ENCODE data around the gene MPND.
"Not testable (repeated sequence)": the region's sequence is repeated elsewhere in the genome, so short reads cannot be mapped to it uniquely, and the experiment has no call there.

MPND gene

GRCh38 chr19:4324228-4324627 lies 19.1 kb upstream of the MPND start:
- no peaks in the 10 kb centered on the region for H3K9me3 ChIP-seq (ENCODE audit: control insufficient read depth, low read length)
- no peak overlapping the region for H3K4me3 ChIP-seq (ENCODE audit: low read length)
- H3K36me3 ChIP-seq (ENCODE audit: control insufficient read depth, insufficient read depth, low read length) = no peaks in the 10 kb centered on the region
- no peak overlapping the region for H3K9ac ChIP-seq (ENCODE audit: low read length)
- no peaks in the 10 kb centered on the region for H3K4me1 ChIP-seq (ENCODE audit: control insufficient read depth, insufficient read depth, low read length)
- H3K27me3 ChIP-seq (ENCODE audit: control insufficient read depth, insufficient read depth, low read length) = no peaks in the 10 kb centered on the region

GRCh38 chr19:4326215-4326836 lies 17.0 kb upstream of the MPND start:
- Histone ChIP-seq H3K4me1 (ENCODE audit: control insufficient read depth, insufficient read depth, low read length) (no peaks in the 10 kb centered on the region), H3K4me3 (ENCODE audit: low read length) (no peak overlapping the region), H3K27me3 (ENCODE audit: control insufficient read depth, insufficient read depth, low read length) (no peaks in the 10 kb centered on the region), H3K36me3 (ENCODE audit: control insufficient read depth, insufficient read depth, low read length) (no peaks in the 10 kb centered on the region), H3K9ac (ENCODE audit: low read length) (no peak overlapping the region), H3K9me3 (ENCODE audit: control insufficient read depth, low read length) (no peaks in the 10 kb centered on the region)

GRCh38 chr19:4326837-4327251 lies 16.5 kb upstream of the MPND start:
- Histone ChIP-seq H3K4me1 (ENCODE audit: control insufficient read depth, insufficient read depth, low read length) (no peaks in the 10 kb centered on the region), H3K36me3 (ENCODE audit: control insufficient read depth, insufficient read depth, low read length) (no peaks in the 10 kb centered on the region), H3K4me3 (ENCODE audit: low read length) (no peak overlapping the region), H3K9me3 (ENCODE audit: control insufficient read depth, low read length) (no peaks in the 10 kb centered on the region), H3K9ac (ENCODE audit: low read length) (no peak overlapping the region), H3K27me3 (ENCODE audit: control insufficient read depth, insufficient read depth, low read length) (no peaks in the 10 kb centered on the region)

GRCh38 chr19:4327252-4327876 lies 16.0 kb upstream of the MPND start:
- H3K36me3 ChIP-seq (ENCODE audit: control insufficient read depth, insufficient read depth, low read length) = no peaks in the 10 kb centered on the region
- H3K27me3 ChIP-seq (ENCODE audit: control insufficient read depth, insufficient read depth, low read length) = no peaks in the 10 kb centered on the region
- no peaks in the 10 kb centered on the region for H3K9me3 ChIP-seq (ENCODE audit: control insufficient read depth, low read length)
- H3K9ac ChIP-seq (ENCODE audit: low read length) = no peak overlapping the region
- H3K4me3 ChIP-seq (ENCODE audit: low read length) = peak overlapping the region; percentile 27
- H3K4me1 ChIP-seq (ENCODE audit: control insufficient read depth, insufficient read depth, low read length) = no peaks in the 10 kb centered on the region

GRCh38 chr19:4327877-4328242 lies 15.5 kb upstream of the MPND start:
- Histone ChIP-seq H3K4me1 (ENCODE audit: control insufficient read depth, insufficient read depth, low read length) (no peaks in the 10 kb centered on the region), H3K9ac (ENCODE audit: low read length) (no peak overlapping the region), H3K27me3 (ENCODE audit: control insufficient read depth, insufficient read depth, low read length) (no peaks in the 10 kb centered on the region), H3K36me3 (ENCODE audit: control insufficient read depth, insufficient read depth, low read length) (no peaks in the 10 kb centered on the region), H3K9me3 (ENCODE audit: control insufficient read depth, low read length) (no peaks in the 10 kb centered on the region), H3K4me3 (ENCODE audit: low read length) (peak overlapping the region; percentile 27)

- H3K9ac ChIP-seq (ENCODE audit: low read length) = no peak overlapping the region
- H3K4me3 ChIP-seq (ENCODE audit: low read length) = no peak overlapping the region
Measured at GRCh38 chr19:4328243-4328990, 14.9 kb upstream of the MPND start.

GRCh38 chr19:4328991-4329681 lies 14.2 kb upstream of the MPND start:
- not testable (repeated sequence) for H3K9ac ChIP-seq (ENCODE audit: low read length); H3K36me3 ChIP-seq (ENCODE audit: control insufficient read depth, insufficient read depth, low read length); H3K27me3 ChIP-seq (ENCODE audit: control insufficient read depth, insufficient read depth, low read length); H3K4me3 ChIP-seq (ENCODE audit: low read length); H3K9me3 ChIP-seq (ENCODE audit: control insufficient read depth, low read length); H3K4me1 ChIP-seq (ENCODE audit: control insufficient read depth, insufficient read depth, low read length)

More at GRCh38 chr19:4328243-4328990, 14.9 kb upstream of the MPND start:
- Histone ChIP-seq H3K4me1 (ENCODE audit: control insufficient read depth, insufficient read depth, low read length) (no peaks in the 10 kb centered on the region), H3K9me3 (ENCODE audit: control insufficient read depth, low read length) (no peaks in the 10 kb centered on the region), H3K36me3 (ENCODE audit: control insufficient read depth, insufficient read depth, low read length) (no peaks in the 10 kb centered on the region), H3K27me3 (ENCODE audit: control insufficient read depth, insufficient read depth, low read length) (no peaks in the 10 kb centered on the region)

- Histone ChIP-seq H3K4me1 (ENCODE audit: control insufficient read depth, insufficient read depth, low read length) (no peaks in the 10 kb centered on the region), H3K9me3 (ENCODE audit: control insufficient read depth, low read length) (no peaks in the 10 kb centered on the region), H3K9ac (ENCODE audit: low read length) (no peak overlapping the region), H3K27me3 (ENCODE audit: control insufficient read depth, insufficient read depth, low read length) (no peaks in the 10 kb centered on the region), H3K4me3 (ENCODE audit: low read length) (no peak overlapping the region), H3K36me3 (ENCODE audit: control insufficient read depth, insufficient read depth, low read length) (no peaks in the 10 kb centered on the region)
Measured at GRCh38 chr19:4329858-4330257, 13.5 kb upstream of the MPND start.

GRCh38 chr19:4334929-4335570 lies 8.3 kb upstream of the MPND start:
- H3K9ac ChIP-seq (ENCODE audit: low read length) = no peak overlapping the region
- H3K4me1 ChIP-seq (ENCODE audit: control insufficient read depth, insufficient read depth, low read length) = peaks cover 15% of the 10 kb centered on the region
- H3K36me3 ChIP-seq (ENCODE audit: control insufficient read depth, insufficient read depth, low read length) = no peaks in the 10 kb centered on the region
- no peak overlapping the region for H3K4me3 ChIP-seq (ENCODE audit: low read length)
- H3K9me3 ChIP-seq (ENCODE audit: control insufficient read depth, low read length) = no peaks in the 10 kb centered on the region
- H3K27me3 ChIP-seq (ENCODE audit: control insufficient read depth, insufficient read depth, low read length) = no peaks in the 10 kb centered on the region

- no peaks in the 10 kb centered on the region for H3K9me3 ChIP-seq (ENCODE audit: control insufficient read depth, low read length)
- no peaks in the 10 kb centered on the region for H3K36me3 ChIP-seq (ENCODE audit: control insufficient read depth, insufficient read depth, low read length)
- peak overlapping the region; percentile 84 for H3K9ac ChIP-seq (ENCODE audit: low read length)
- H3K27me3 ChIP-seq (ENCODE audit: control insufficient read depth, insufficient read depth, low read length) = no peaks in the 10 kb centered on the region
- peak overlapping the region; percentile 86 for H3K4me3 ChIP-seq (ENCODE audit: low read length)
- H3K4me1 ChIP-seq (ENCODE audit: control insufficient read depth, insufficient read depth, low read length) = peaks cover 15% of the 10 kb centered on the region
Measured at GRCh38 chr19:4337906-4338440, 5.4 kb upstream of the MPND start.

- peak within 1 kb of the TSS; percentile 84 for H3K9ac ChIP-seq (ENCODE audit: low read length)
- H3K27me3 ChIP-seq (ENCODE audit: control insufficient read depth, insufficient read depth, low read length) = no peaks in the 10 kb centered on the region
- H3K4me1 ChIP-seq (ENCODE audit: control insufficient read depth, insufficient read depth, low read length) = peaks cover 15% of the 10 kb centered on the region
- no peaks in the 10 kb centered on the region for H3K9me3 ChIP-seq (ENCODE audit: control insufficient read depth, low read length)
- peak within 1 kb of the TSS; percentile 86 for H3K4me3 ChIP-seq (ENCODE audit: low read length)
- H3K36me3 ChIP-seq (ENCODE audit: control insufficient read depth, insufficient read depth, low read length) = no peaks in the 10 kb centered on the region
Measured at GRCh38 chr19:4338441-4339355, 4.7 kb upstream of the MPND start, which contains the start of gene STAP2. TSS of gene STAP2 (minus strand) at chr19:4338827. CDS start at chr19:4338753, 74 bp downstream.
